Stomach (tissue), 9 donors: ENCODE results near the gene DHRS4L2. TPM values are rescaled to one million over a fixed set of nuclear protein-coding genes. Genes with fewer than 3 reads are reported as not detected.
A peak's percentile ranks its signal among the peaks of the same experiment; 100 is the strongest.
"Not testable (repeated sequence)": the region's sequence is repeated elsewhere in the genome, so short reads cannot be mapped to it uniquely, and the experiment has no call there.

Experiments
- DNase-seq, 2 donors: peaks; one replicate each; pipeline versions ENCODE4 v3.0.0 to v3.0.0-alpha.2; 2013 to 2019
- H3K27ac ChIP-seq, 5 donors: fragments of 200-600 bp in 4 of 5; sonication (generic) in 4 of 5; one replicate each; pipeline ENCODE4 v1.5.1; 2013 to 2019; ENCODE audit warnings: mild to moderate bottlenecking in 1 of 5, moderate library complexity in 1 of 5
- H3K27me3 ChIP-seq, 3 donors: fragments of 200-600 bp; sonication (generic); one replicate each; pipeline ENCODE4 v1.5.1; 2017 to 2019; ENCODE audit warnings: mixed run types in 1 of 3
- H3K36me3 ChIP-seq, 4 donors: fragments of 200-600 bp; sonication (generic); 1 replicate in 3 of 4; 2 replicates in 1 of 4; pipeline ENCODE4 v1.5.1; 2016 to 2019
- H3K4me1 ChIP-seq, 4 donors: fragments of 200-600 bp; sonication (generic); one replicate each; pipeline ENCODE4 v1.5.1; 2016 to 2019
- H3K4me3 ChIP-seq, 4 donors: fragments of 200-600 bp; sonication (generic) in 3 of 4; one replicate each; pipeline ENCODE4 v1.5.1; 2016 to 2019; ENCODE audit warnings: mild to moderate bottlenecking in 1 of 4
- H3K9me3 ChIP-seq, 4 donors: fragments of 200-600 bp; sonication (generic); one replicate each; pipeline ENCODE4 v1.5.1; 2016 to 2019
- EP300 ChIP-seq: sonication (generic); formaldehyde crosslinking; IDR thresholded peaks from one replicate; pipeline ENCODE4 v1.6.1; 2017; ENCODE audit warnings: antibody characterized with exemption
- POLR2A ChIP-seq, 4 donors: fragments of 450-650 bp; IDR thresholded peaks; one replicate each; pipeline ENCODE4 v1.6.1; 2016; ENCODE audit warnings: antibody characterized with exemption in 4 of 4, control low read depth in 2 of 4, mild to moderate bottlenecking in 1 of 4, moderate library complexity in 1 of 4
- POLR2AphosphoS5 ChIP-seq, 3 donors: sonication (generic); formaldehyde crosslinking; IDR thresholded peaks; one replicate each; pipeline ENCODE4 v1.6.1; 2016; ENCODE audit warnings: antibody characterized with exemption in 3 of 3
- WGBS, 5 donors: extraction: QIAGEN DNeasy Blood & Tissue Kit in 3 of 5; methylation state at CpG; one replicate each; pipeline versions ENCODE4 v1.1.5 to v1.1.7; 2013 to 2018; 5-methylcytosine and 5-hydroxymethylcytosine counted together
- intact Hi-C: fragments of 100-400 bp; cut with DNase I; formaldehyde crosslinking; loops from one replicate; pipeline ENCODE4 v1.15.1; 2023; ENCODE audit warnings: low total_unique reads
- polyA plus RNA-seq, 3 donors: library from polyadenylated mRNA; stranded (reverse); fragments of 200-250 nt; gene quantifications; one replicate each; pipeline ENCODE4 v1.2.3, GENCODE V29; 2013
- total RNA-seq, 5 donors: library from RNA; depleted of rRNA; stranded (reverse); fragments of >200 nt; gene quantifications; one replicate each; pipeline versions ENCODE4 v1.1.0 to v1.2.3, GENCODE V29; 2014 to 2016
- TF ChIP-seq, protein P1 (sequence below), 7 experiments: fragments of 450-650 bp in 4 of 7; fragments of 200-600 bp in 3 of 7; sonication (generic) in 3 of 7; IDR thresholded peaks; one replicate each; pipeline ENCODE4 v1.5.1; 2016 to 2019; ENCODE audit warnings: antibody characterized with exemption in 7 of 7, control low read depth in 2 of 7, mild to moderate bottlenecking in 1 of 7
- donor health status: healthy with polysubstance abuse.
- donor health status: Bipolar disorder and iron deficiency.
- donor health status: healthy.

The DHRS4L2 gene
- total and polyA plus RNA-seq, 8 donors = 9.7 to 64.0 (median 37.4) TPM; not detected in 1

DNA sequence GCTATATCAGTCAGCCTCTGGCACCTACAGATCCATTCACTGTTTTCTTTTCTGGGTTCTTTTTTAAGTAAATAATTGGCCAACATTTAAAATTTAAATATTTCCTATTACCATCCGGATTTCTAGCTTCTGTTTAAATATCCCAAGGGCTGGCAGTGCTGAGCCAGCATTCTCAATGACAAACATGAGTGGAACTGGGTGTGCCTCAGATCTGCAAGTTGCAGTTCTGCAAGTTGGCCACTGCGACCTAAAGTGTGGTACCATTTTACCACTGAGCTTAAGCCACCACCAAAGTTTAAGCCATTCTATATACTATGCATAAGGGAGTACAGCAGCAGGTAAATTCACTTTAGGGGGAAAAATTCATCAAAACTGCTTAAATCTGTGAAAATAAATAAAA lies 31.2 kb downstream of the DHRS4L2 start:
- H3K36me3 ChIP-seq, intact Hi-C loops, H3K9me3 ChIP-seq, DNase-seq, H3K27ac ChIP-seq, H3K4me1 ChIP-seq, H3K4me3 ChIP-seq, H3K27me3 ChIP-seq: not testable (repeated sequence)
- WGBS, 5 donors = 13 to 47% (median 27%) methylated on average over 2 of the region's 2 CpGs
- TF ChIP-seq, protein P1, sequence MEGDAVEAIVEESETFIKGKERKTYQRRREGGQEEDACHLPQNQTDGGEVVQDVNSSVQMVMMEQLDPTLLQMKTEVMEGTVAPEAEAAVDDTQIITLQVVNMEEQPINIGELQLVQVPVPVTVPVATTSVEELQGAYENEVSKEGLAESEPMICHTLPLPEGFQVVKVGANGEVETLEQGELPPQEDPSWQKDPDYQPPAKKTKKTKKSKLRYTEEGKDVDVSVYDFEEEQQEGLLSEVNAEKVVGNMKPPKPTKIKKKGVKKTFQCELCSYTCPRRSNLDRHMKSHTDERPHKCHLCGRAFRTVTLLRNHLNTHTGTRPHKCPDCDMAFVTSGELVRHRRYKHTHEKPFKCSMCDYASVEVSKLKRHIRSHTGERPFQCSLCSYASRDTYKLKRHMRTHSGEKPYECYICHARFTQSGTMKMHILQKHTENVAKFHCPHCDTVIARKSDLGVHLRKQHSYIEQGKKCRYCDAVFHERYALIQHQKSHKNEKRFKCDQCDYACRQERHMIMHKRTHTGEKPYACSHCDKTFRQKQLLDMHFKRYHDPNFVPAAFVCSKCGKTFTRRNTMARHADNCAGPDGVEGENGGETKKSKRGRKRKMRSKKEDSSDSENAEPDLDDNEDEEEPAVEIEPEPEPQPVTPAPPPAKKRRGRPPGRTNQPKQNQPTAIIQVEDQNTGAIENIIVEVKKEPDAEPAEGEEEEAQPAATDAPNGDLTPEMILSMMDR (IDR thresholded peaks at IDR 0.05) = peak in 1 of 7 experiments; percentile 6

DNA sequence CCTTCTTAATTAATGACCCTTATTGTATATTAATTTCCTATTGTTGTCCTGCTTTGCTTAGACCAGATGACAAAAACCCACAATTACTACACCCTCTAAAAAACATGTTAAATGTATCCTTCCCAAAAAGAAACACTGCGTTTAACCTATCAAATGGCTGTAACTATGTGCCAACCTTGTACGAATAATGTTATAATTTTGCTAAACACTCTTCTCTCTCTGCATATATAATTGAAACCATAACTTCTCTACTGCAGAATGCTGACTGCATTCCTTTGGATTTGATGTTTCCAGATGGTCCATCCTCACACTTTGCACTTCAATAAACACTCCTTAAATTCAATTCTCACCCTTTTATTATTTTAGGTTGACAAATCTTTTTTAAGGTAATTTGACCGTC lies 31.8 kb downstream of the DHRS4L2 start:
- H3K36me3 ChIP-seq, H3K4me3 ChIP-seq, DNase-seq, intact Hi-C loops, H3K27me3 ChIP-seq, H3K27ac ChIP-seq, H3K9me3 ChIP-seq, H3K4me1 ChIP-seq: not testable (repeated sequence)
- 81 to 96% (median 89%) methylated on average over 3 of the region's 3 CpGs for WGBS, 5 donors

DNA sequence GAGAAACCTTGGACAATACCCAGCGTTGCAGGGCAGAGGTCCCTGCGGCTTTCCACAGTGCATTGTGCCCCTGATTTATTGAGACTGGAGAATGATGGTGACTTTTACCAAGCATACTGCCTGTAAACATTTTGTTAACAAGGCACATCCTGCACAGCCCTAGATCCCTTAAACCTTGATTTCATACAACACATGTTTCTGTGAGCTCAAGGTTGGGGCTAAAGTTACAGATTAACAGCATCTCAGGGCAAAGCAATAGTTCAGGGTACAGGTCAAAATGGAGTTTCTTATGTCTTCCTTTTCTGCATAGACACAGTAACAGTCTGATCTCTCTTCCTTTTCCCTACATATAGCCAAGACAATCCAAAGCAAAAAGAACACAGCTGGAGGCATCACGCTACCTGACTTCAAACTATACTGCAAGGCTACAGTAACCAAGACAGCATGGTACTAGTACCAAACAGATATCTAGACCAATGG lies 36.2 kb downstream of the DHRS4L2 start:
- 93 to 95% (median 95%) methylated on average over 3 of the region's 3 CpGs for WGBS, 5 donors
- H3K27me3 ChIP-seq, H3K36me3 ChIP-seq, H3K4me3 ChIP-seq, H3K4me1 ChIP-seq, H3K27ac ChIP-seq, H3K9me3 ChIP-seq, intact Hi-C loops, DNase-seq: not testable (repeated sequence)

DNA sequence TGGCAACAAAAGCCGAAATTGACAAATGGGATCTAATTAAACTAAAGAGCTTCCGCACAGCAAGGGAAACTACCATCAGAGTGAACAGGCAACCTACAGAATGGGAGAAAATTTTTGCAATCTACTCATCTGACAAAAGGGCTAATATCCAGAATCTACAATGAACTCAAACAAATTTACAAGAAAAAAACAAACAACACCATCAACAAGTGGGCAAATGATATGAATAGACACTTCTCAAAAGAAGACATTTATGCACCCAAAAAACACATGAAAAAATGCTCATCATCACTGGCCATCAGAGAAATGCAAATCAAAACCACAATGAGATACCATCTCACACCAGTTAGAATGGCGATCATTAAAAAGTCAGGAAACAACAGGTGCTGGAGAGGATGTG lies 41.0 kb downstream of the DHRS4L2 start:
- H3K9me3 ChIP-seq = peaks cover 0 to 11% (median 0%) of the 10 kb centered on the region in 4 donors
- WGBS, 5 donors = 92 to 100% (median 95%) methylated on average over 2 of the region's 3 CpGs

DNA sequence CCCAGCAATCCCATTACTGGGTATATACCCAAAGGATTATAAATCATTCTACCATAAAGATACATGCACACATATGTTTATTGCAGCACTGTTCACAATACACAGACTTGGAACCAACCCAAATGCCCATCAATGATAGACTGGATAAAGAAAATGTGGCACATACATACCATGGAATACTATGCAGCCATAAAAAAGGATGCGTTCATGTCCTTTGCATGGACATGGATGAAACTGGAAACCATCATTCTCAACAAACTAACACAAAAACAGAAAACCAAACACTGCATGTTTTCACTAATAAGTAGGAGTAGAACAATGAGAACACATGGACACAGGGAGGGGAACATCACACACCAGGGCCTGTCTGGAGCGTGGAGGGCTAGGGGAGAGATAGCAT lies 42.6 kb downstream of the DHRS4L2 start:
- not testable (repeated sequence) for H3K4me3 ChIP-seq, H3K36me3 ChIP-seq, DNase-seq, H3K27me3 ChIP-seq, H3K27ac ChIP-seq
- Histone ChIP-seq H3K4me1 (peaks cover 0 to 29% (median 10%) of the 10 kb centered on the region in 4 donors), H3K9me3 (peaks cover 0 to 11% (median 0%) of the 10 kb centered on the region in 4 donors)
- WGBS, 5 donors = 84 to 95% (median 92%) methylated on average over 2 of the region's 2 CpGs
- intact Hi-C loops = loop anchor here (10.0 kb wide), 1 partner anchor 57 kb away; no protein-coding TSS in a partner anchor

More for the DNA sequence above, 41.0 kb downstream of the DHRS4L2 start:
- not testable (repeated sequence) for H3K27me3 ChIP-seq, H3K27ac ChIP-seq, H3K4me3 ChIP-seq, H3K36me3 ChIP-seq, DNase-seq
- peaks cover 0 to 18% (median 3%) of the 10 kb centered on the region in 4 donors for H3K4me1 ChIP-seq
- intact Hi-C loops = loop anchor here (10.0 kb wide), 1 partner anchor 55 kb away; no protein-coding TSS in a partner anchor

DNA sequence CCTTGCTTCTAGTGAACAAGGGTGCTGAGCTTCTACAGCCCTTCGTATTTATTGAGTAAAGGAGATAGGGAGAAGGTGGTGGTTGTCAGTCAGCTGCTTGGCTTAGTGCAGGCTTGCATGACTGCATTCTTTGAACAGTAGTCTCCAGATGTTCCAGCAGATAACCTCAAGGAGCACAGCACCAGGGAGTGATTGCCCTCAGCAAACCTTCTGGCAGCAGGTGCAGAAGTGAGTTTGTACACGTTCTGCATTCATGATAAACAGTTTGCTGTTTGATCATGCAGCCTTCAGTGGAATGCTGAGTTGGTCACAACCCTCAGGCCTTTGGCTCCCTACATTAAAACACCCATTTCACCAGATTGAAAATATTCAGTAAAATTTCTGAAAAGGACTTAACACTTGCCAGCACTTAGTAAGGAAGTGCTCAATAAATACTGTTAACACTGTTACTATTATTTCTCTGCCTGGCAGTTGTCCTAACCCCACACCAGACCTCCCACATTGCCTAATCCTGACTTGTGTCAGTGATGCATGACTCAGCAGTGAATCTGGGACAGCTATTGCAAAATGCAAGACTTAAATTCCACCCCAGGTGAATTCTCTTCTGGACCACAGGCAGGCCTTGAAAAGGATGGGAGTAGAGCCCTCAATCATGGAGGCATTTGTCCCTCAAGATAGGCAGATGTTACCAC lies 44.1 kb downstream of the DHRS4L2 start:
- no peak overlapping the region for H3K4me3 ChIP-seq
- intact Hi-C loops = loop anchor here (10.0 kb wide), 1 partner anchor 58 kb away; no protein-coding TSS in a partner anchor
- H3K27ac ChIP-seq = no peak overlapping the region
- H3K9me3 ChIP-seq = peaks cover 0 to 11% (median 0%) of the 10 kb centered on the region in 4 donors
- H3K4me1 ChIP-seq = peaks cover 10 to 43% (median 22%) of the 10 kb centered on the region in 4 donors
- no peaks in the 10 kb centered on the region for H3K27me3 ChIP-seq
- WGBS, 5 donors = 34 to 64% (median 46%) methylated on average over 2 of the region's 2 CpGs
- no peak for TF ChIP-seq EP300
- TF ChIP-seq POLR2A (IDR thresholded peaks at IDR 0.05) = no peak
- TF ChIP-seq, protein P1 (IDR thresholded peaks at IDR 0.05) = no peak
- no peak for TF ChIP-seq POLR2AphosphoS5 (IDR thresholded peaks at IDR 0.05)
- H3K36me3 ChIP-seq = no peaks in the 10 kb centered on the region
- peak in 1 of 2 donors; percentile 49 for DNase-seq

DNA sequence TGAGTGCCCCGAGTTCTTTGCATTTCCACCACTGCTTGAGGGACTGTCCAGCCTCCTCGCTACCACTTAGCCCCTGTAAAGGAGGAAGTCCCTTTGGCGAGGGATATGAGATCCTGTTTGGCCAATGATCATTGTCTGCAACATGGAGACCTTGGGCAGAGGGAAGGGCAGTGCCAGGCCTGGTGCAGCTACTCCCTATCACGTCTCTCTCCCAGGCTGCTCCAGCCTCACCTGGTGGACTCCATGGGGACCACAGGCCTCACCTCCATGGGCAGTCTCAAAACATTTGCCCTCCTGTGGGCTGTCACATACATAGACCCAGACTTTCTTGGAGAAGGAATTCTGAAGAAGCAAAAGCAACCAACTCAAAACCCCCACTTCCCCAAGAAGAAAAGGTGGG lies 47.0 kb downstream of the DHRS4L2 start:
- H3K36me3 ChIP-seq, DNase-seq, H3K27me3 ChIP-seq: not testable (repeated sequence)
- H3K27ac ChIP-seq = peak overlapping the region; percentile 89 to 95 (median 90)
- intact Hi-C loops = loop anchor here (10.0 kb wide), 1 partner anchor 61 kb away; no protein-coding TSS in a partner anchor
- 17 to 49% (median 31%) methylated on average over 3 to 4 of the region's 4 CpGs for WGBS, 5 donors
- H3K4me1 ChIP-seq = peaks cover 10 to 44% (median 22%) of the 10 kb centered on the region in 4 donors
- peaks cover 0 to 11% (median 0%) of the 10 kb centered on the region in 4 donors for H3K9me3 ChIP-seq
- peak overlapping the region; percentile 51 to 67 (median 56) for H3K4me3 ChIP-seq
